Measurements from ENCODE around the gene ARMH1. TPM values are rescaled to one million over a fixed set of nuclear protein-coding genes. Genes with fewer than 3 reads are reported as not detected.

ARMH1 gene
- total RNA-seq, 1 experiment from 2014 or later = 2.8 TPM

DNA sequence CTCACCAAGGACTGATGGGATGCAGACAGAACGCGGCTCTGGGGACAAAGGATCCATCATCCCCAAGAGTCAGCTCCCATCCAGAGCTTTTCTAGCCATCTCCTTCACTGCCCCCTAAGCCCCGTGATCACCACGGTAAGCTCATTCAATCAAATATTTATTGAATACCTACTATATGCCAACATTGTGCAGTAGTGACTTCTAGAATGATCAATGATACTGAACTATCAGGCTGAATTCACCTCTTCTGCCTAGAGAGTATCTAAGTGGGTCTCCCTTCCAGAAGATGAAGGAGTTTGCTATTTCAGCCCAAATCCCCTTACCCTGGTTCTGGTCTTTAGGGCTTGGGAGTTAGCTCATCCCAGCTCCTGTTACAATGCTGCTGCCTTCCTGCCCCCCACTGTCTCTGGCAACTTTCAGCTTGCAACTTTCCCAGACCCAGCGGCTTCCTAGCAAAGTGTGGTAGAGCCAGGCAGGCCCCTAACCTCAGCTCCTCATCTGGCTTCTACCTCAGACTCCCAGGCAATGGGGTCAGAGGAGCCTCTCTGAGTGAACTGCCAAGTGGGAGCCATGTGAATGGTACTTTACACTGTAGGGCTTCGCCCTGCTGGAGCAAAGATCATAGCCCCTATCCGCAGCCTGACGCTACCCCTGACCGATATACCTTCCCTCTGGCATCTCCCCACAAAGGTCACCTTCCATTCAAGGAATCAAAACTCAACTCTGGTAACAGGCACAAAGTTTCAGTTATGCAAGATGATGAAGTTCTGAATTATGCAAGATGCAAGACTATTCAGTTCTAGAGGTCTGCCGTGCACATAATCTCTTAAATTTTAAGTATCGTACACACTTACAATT is 21.2 kb upstream of the ARMH1 start:
- in situ Hi-C loops (cut with HindIII; ENCODE audit: low pct_unique_long_range_greater_than_20kb, low sequenced_read_pairs) (no loop called here), intact Hi-C loops (cut with micrococcal nuclease; ENCODE audit: unreplicated experiment) (no loop called here)
- no peaks in the 10 kb centered on the region; the same call in 1 of the 2 replicates for H3K36me3 ChIP-seq (ENCODE audit: control insufficient read depth, insufficient read depth, low read length)
- H3K9me3 ChIP-seq (ENCODE audit: control insufficient read depth, insufficient read depth, low read depth, low read length) = no peaks in the 10 kb centered on the region
- TF ChIP-seq SIN3A (IDR thresholded peaks at IDR 0.05; ENCODE audit: borderline replicate concordance, insufficient read depth, low read depth, low read length) (no peak), POLR2AphosphoS5 (IDR thresholded peaks at IDR 0.05; ENCODE audit: low read depth, low read length) (no peak)
- TF ChIP-seq, protein P1, sequence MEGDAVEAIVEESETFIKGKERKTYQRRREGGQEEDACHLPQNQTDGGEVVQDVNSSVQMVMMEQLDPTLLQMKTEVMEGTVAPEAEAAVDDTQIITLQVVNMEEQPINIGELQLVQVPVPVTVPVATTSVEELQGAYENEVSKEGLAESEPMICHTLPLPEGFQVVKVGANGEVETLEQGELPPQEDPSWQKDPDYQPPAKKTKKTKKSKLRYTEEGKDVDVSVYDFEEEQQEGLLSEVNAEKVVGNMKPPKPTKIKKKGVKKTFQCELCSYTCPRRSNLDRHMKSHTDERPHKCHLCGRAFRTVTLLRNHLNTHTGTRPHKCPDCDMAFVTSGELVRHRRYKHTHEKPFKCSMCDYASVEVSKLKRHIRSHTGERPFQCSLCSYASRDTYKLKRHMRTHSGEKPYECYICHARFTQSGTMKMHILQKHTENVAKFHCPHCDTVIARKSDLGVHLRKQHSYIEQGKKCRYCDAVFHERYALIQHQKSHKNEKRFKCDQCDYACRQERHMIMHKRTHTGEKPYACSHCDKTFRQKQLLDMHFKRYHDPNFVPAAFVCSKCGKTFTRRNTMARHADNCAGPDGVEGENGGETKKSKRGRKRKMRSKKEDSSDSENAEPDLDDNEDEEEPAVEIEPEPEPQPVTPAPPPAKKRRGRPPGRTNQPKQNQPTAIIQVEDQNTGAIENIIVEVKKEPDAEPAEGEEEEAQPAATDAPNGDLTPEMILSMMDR (IDR thresholded peaks at IDR 0.05) = peak; percentile 69
- TF ChIP-seq, protein P2, sequence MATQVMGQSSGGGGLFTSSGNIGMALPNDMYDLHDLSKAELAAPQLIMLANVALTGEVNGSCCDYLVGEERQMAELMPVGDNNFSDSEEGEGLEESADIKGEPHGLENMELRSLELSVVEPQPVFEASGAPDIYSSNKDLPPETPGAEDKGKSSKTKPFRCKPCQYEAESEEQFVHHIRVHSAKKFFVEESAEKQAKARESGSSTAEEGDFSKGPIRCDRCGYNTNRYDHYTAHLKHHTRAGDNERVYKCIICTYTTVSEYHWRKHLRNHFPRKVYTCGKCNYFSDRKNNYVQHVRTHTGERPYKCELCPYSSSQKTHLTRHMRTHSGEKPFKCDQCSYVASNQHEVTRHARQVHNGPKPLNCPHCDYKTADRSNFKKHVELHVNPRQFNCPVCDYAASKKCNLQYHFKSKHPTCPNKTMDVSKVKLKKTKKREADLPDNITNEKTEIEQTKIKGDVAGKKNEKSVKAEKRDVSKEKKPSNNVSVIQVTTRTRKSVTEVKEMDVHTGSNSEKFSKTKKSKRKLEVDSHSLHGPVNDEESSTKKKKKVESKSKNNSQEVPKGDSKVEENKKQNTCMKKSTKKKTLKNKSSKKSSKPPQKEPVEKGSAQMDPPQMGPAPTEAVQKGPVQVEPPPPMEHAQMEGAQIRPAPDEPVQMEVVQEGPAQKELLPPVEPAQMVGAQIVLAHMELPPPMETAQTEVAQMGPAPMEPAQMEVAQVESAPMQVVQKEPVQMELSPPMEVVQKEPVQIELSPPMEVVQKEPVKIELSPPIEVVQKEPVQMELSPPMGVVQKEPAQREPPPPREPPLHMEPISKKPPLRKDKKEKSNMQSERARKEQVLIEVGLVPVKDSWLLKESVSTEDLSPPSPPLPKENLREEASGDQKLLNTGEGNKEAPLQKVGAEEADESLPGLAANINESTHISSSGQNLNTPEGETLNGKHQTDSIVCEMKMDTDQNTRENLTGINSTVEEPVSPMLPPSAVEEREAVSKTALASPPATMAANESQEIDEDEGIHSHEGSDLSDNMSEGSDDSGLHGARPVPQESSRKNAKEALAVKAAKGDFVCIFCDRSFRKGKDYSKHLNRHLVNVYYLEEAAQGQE (IDR thresholded peaks at IDR 0.05; ENCODE audit: insufficient read depth in 1 of 2, low read depth in 2 of 2, low read length in 1 of 2) = no peak
- ATAC-seq (peak; percentile 4; the same call in 1 of the 2 replicates), DNase-seq (ENCODE audit: low read depth, low spot score) (no peak)
- no peak overlapping the region for H3K4me3 ChIP-seq (ENCODE audit: low read depth in 2 of 2, low read length in 2 of 2)
- no peaks in the 10 kb centered on the region for H3K27me3 ChIP-seq (ENCODE audit: control insufficient read depth, insufficient read depth, low read length)
- no TSS peak for BruUV-seq (replicated peaks)
- H3K27ac ChIP-seq (ENCODE audit: low read length) = no peak overlapping the region
- ChIA-PET CTCF (interaction anchor here (0.5 to 2.5 kb wide), 12 partner anchors 17 to 585 kb away, joined by 3 to 12 read pairs (median 4); no protein-coding TSS in a partner anchor), POLR2A (no interaction called here)
- H3K4me1 ChIP-seq (ENCODE audit: control insufficient read depth, insufficient read depth, low read length) = no peaks in the 10 kb centered on the region

DNA sequence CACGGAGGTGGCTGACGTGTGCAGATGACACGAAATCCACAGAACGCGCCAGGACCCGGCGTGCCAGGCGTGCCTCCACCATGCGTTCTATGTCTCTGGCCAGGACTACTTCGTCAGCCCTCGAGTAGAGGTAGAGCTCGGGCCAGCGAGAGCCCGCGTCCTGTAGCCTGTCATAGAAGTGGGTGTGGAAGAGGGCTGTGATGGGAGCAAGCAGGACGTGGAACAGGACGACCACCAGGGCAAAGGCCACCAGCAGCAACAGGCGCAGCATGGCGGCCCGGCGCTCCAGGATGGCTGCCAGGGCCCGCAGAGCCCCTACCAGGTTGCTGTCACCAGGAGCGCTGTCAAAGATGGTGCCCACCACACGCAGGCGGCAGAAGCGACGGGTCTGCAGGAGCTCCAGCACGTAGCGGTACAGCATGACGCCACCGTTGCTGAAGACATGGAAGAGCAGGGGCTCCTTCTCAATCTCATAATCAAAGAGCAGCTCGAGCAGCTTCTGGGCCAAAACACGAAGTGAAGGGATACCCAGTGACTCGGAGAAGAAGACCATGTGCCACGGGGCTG is 19.8 kb upstream of the ARMH1 start:
- ATAC-seq (no peak), DNase-seq (ENCODE audit: low read depth, low spot score) (no peak)
- Histone ChIP-seq H3K9me3 (ENCODE audit: control insufficient read depth, insufficient read depth, low read depth, low read length) (no peaks in the 10 kb centered on the region), H3K4me3 (ENCODE audit: low read depth in 2 of 2, low read length in 2 of 2) (no peak overlapping the region), H3K36me3 (ENCODE audit: control insufficient read depth, insufficient read depth, low read length) (no peaks in the 10 kb centered on the region; the same call in 1 of the 2 replicates), H3K4me1 (ENCODE audit: control insufficient read depth, insufficient read depth, low read length) (no peaks in the 10 kb centered on the region), H3K27ac (ENCODE audit: low read length) (no peak overlapping the region), H3K27me3 (ENCODE audit: control insufficient read depth, insufficient read depth, low read length) (no peaks in the 10 kb centered on the region)
- in situ Hi-C loops (cut with HindIII; ENCODE audit: low pct_unique_long_range_greater_than_20kb, low sequenced_read_pairs) (no loop called here), intact Hi-C loops (cut with micrococcal nuclease; ENCODE audit: unreplicated experiment) (no loop called here)
- ChIA-PET POLR2A (no interaction called here), CTCF (no interaction called here)
- no TSS peak for BruUV-seq (replicated peaks)
- TF ChIP-seq POLR2AphosphoS5 (IDR thresholded peaks at IDR 0.05; ENCODE audit: low read depth, low read length) = no peak
- no peak for TF ChIP-seq SIN3A (IDR thresholded peaks at IDR 0.05; ENCODE audit: borderline replicate concordance, insufficient read depth, low read depth, low read length)

DNA sequence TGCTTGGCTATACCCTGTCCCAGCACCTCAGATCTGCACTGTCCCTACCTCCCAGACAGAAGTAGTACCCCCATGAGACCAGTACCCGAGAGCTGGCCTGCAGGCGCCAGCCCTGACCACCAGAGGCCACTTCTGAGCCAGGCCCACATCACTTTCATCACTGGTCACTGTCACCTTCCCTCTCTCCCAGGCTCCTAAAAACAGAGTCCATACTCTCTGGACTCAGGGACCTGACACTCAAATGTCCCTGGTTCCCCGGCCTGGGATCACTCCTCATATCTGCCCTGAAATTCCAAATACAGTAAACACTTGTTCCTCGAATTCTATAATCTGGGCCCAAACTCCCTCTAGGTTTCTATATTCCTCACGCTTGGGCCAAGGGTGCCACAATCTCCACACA is 18.9 kb upstream of the ARMH1 start:
- no peak overlapping the region for H3K4me3 ChIP-seq (ENCODE audit: low read depth in 2 of 2, low read length in 2 of 2)
- no TSS peak for BruUV-seq (replicated peaks)
- H3K36me3 ChIP-seq (ENCODE audit: control insufficient read depth, insufficient read depth, low read length) = no peaks in the 10 kb centered on the region; the same call in 1 of the 2 replicates
- peak; percentile 67 for ATAC-seq
- no peak for TF ChIP-seq TCF7L2 (IDR thresholded peaks at IDR 0.05; ENCODE audit: low read depth, low read length)
- no peak for TF ChIP-seq POLR2AphosphoS5 (IDR thresholded peaks at IDR 0.05; ENCODE audit: low read depth, low read length)
- TF ChIP-seq, protein P1 (IDR thresholded peaks at IDR 0.05) = peak; percentile 90
- TF ChIP-seq, protein P2 (IDR thresholded peaks at IDR 0.05; ENCODE audit: insufficient read depth in 1 of 2, low read depth in 2 of 2, low read length in 1 of 2) = no peak
- no peak for TF ChIP-seq SIN3A (IDR thresholded peaks at IDR 0.05; ENCODE audit: borderline replicate concordance, insufficient read depth, low read depth, low read length)
- no peak for DNase-seq (ENCODE audit: low read depth, low spot score)
- ChIA-PET POLR2A (no interaction called here), CTCF (no interaction called here)
- H3K27me3 ChIP-seq (ENCODE audit: control insufficient read depth, insufficient read depth, low read length) = no peaks in the 10 kb centered on the region
- in situ Hi-C loops (cut with HindIII; ENCODE audit: low pct_unique_long_range_greater_than_20kb, low sequenced_read_pairs) (no loop called here), intact Hi-C loops (cut with micrococcal nuclease; ENCODE audit: unreplicated experiment) (no loop called here)
- no peaks in the 10 kb centered on the region for H3K9me3 ChIP-seq (ENCODE audit: control insufficient read depth, insufficient read depth, low read depth, low read length)
- H3K4me1 ChIP-seq (ENCODE audit: control insufficient read depth, insufficient read depth, low read length) = no peaks in the 10 kb centered on the region
- no peak overlapping the region for H3K27ac ChIP-seq (ENCODE audit: low read length)
